Measurements from ENCODE around the gene CD248.

GRCh38 chr11:66287889-66288670 lies 28.8 kb downstream of the CD248 start:
- no peak for TF ChIP-seq EP300 (IDR thresholded peaks at IDR 0.05)
- no peak for TF ChIP-seq CTCF (IDR thresholded peaks at IDR 0.05)
- TF ChIP-seq POLR2A (IDR thresholded peaks at IDR 0.05): no peak
